PC-3 (cell line): ENCODE measurements around the gene TCP11. TPM values are rescaled to one million over a fixed set of nuclear protein-coding genes. Genes with fewer than 3 reads are reported as not detected.
A peak's percentile ranks its signal among the peaks of the same experiment; 100 is the strongest.

Source experiments
- ATAC-seq: fragments of 200-7000 bp; cut with Tn5 transposase; 2 replicates; pipeline ENCODE4 v1.9.1; 2020; ENCODE audit warnings: mild to moderate bottlenecking, moderate library complexity
- BruUV-seq: library from RNA; stranded (reverse); fragments of 400-500 nt; replicated peaks from 2 replicates; lab custom pipeline; 2021; lab: Mats Ljungman, UMichigan
- CTCF ChIA-PET: fragments of 300-600 bp; sonication (Branson Sonifier 250); formaldehyde crosslinking; loops from one replicate; lab custom pipeline; 2022; ENCODE audit warnings: antibody characterized with exemption; lab: Charles Lee
- POLR2A ChIA-PET: fragments of 300-600 bp; sonication (Branson Sonifier 250); formaldehyde crosslinking; loops from one replicate; lab custom pipeline; 2022; ENCODE audit warnings: antibody characterized with exemption; ENCODE audit not compliant: unreplicated experiment; lab: Charles Lee
- DNase-seq: peaks from one replicate; pipeline ENCODE4 v3.0.0-alpha.2; 2015
- H2AFZ ChIP-seq: fragments of 300-600 bp; sonication (generic); 2 replicates; pipeline ENCODE4 v1.6.0; 2016; ENCODE audit warnings: antibody characterized with exemption, low read length
- H3F3A ChIP-seq: fragments of 300-600 bp; sonication (generic); one replicate; pipeline ENCODE4 v1.6.0; 2017; ENCODE audit warnings: antibody characterized with exemption, low read length, control low read depth, mild to moderate bottlenecking; ENCODE audit not compliant: unreplicated experiment
- H3K27ac ChIP-seq: fragments of 300-600 bp; sonication (generic); 2 replicates; pipeline ENCODE4 v1.5.1; 2016; ENCODE audit warnings: mild to moderate bottlenecking, low read length
- H3K27me3 ChIP-seq: fragments of 300-600 bp; sonication (generic); 2 replicates; pipeline ENCODE4 v1.6.1; 2016; ENCODE audit warnings: low read length, mixed read lengths
- H3K36me3 ChIP-seq: fragments of 300-600 bp; sonication (generic); 2 replicates; pipeline ENCODE4 v1.6.1; 2016; ENCODE audit warnings: low read depth, mixed run types, low read length, mixed read lengths
- H3K4me1 ChIP-seq: fragments of 300-600 bp; sonication (generic); 2 replicates; pipeline ENCODE4 v1.5.1; 2016; ENCODE audit warnings: low read length; ENCODE audit not compliant: insufficient read depth
- H3K4me2 ChIP-seq: fragments of 300-600 bp; sonication (generic); 2 replicates; pipeline ENCODE4 v1.6.0; 2016; ENCODE audit warnings: low read length
- H3K4me3 ChIP-seq: fragments of 300-600 bp; sonication (generic); 2 replicates; pipeline ENCODE4 v1.5.1; 2016; ENCODE audit warnings: mild to moderate bottlenecking, low read length, mixed read lengths
- H3K79me2 ChIP-seq: fragments of 300-600 bp; sonication (generic); 2 replicates; pipeline ENCODE4 v1.6.1; 2017; ENCODE audit warnings: low read length, mixed read lengths
- H3K9ac ChIP-seq: fragments of 300-600 bp; sonication (generic); 2 replicates; pipeline ENCODE4 v1.6.0; 2016; ENCODE audit warnings: mild to moderate bottlenecking, low read length
- H3K9me2 ChIP-seq: fragments of 300-600 bp; sonication (generic); replicated peaks from 2 replicates; pipeline ENCODE4 v1.6.1; 2016; ENCODE audit warnings: mixed run types, low read length, mixed read lengths
- H3K9me3 ChIP-seq: fragments of 300-600 bp; sonication (generic); 2 replicates; pipeline ENCODE4 v1.6.1; 2016; ENCODE audit warnings: low read length, mixed read lengths
- H4K20me1 ChIP-seq: fragments of 300-600 bp; sonication (generic); 2 replicates; pipeline ENCODE4 v1.6.1; 2016; ENCODE audit warnings: low read length, mixed read lengths
- EZH2 ChIP-seq: fragments of 300-600 bp; sonication (generic); IDR thresholded peaks from one replicate; pipeline ENCODE4 v1.6.1; 2017; ENCODE audit warnings: antibody characterized with exemption, mild to moderate bottlenecking, low read length; ENCODE audit not compliant: unreplicated experiment
- EZH2phosphoT487 ChIP-seq: fragments of 300-600 bp; sonication (generic); IDR thresholded peaks from 2 replicates; pipeline ENCODE4 v1.6.1; 2018; ENCODE audit warnings: mild to moderate bottlenecking, antibody characterized with exemption, low read length, borderline replicate concordance
- intact Hi-C: fragments of 100-400 bp; cut with micrococcal nuclease; formaldehyde crosslinking; loops from 2 replicates; pipeline ENCODE4 v1.9.0; 2023
- total RNA-seq: library from RNA; depleted of rRNA; stranded (reverse); fragments of >200 nt; gene quantifications from 2 replicates; pipeline ENCODE4 v1.2.3, GENCODE V29; 2014
- TF ChIP-seq, protein P1 (sequence below): fragments of 300-600 bp; sonication (generic); conservative IDR thresholded peaks from 2 replicates; pipeline ENCODE4 v1.5.1; 2017; ENCODE audit warnings: antibody characterized with exemption, low read depth, mild to moderate bottlenecking, low read length

The TCP11 gene
- total RNA-seq, 1 experiment from 2014 or later = 1.3 TPM

DNA sequence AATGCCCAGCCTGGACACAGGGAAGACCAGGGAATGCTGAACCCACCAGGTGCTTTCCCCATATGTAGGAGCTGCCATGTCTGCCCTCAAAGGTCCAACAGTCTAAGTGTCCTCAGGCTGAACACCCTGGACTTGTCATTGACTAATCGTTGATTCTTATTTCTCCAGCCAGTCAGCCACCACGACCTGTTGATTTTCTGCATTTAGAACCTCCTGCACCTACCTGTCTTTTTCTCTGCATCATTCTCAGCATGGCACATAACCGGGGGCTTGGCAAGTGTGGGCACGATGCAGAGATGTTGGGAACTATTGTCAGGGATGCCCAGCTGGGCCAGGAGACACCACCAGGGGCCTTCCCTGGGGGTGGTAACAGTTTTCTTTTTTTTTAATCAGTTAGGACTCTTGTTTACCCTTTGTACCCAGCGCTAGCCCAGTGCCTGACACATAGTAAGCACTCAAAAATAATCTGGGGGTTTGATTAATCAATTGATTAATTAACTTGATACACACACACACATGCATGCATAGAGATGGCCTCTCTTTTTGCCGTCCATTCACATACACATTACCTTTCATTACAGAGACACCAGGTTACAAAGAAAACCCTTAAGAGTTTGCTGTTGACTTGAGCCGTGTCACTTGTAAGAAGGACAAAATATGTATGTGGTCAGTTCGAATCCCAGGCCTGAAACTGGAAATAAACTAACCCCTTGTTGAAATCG is 43.6 kb upstream of the TCP11 start:
- H4K20me1 ChIP-seq = no peaks in the 10 kb centered on the region
- H3K4me1 ChIP-seq = peaks cover 56% of the 10 kb centered on the region
- H3K79me2 ChIP-seq = no peaks in the 10 kb centered on the region
- ChIA-PET POLR2A (interaction anchor here (0.6 kb wide), 1 partner anchor 8 kb away, joined by 4 read pairs; no protein-coding TSS in a partner anchor), CTCF (interaction anchor here (0.5 to 0.8 kb wide), 2 partner anchors 39 to 198 kb away, joined by 3 to 4 read pairs; no protein-coding TSS in a partner anchor)
- H3K27ac ChIP-seq = peak overlapping the region; percentile 85
- H3K9me3 ChIP-seq = no peaks in the 10 kb centered on the region
- peak overlapping the region; percentile 47 for H3K9ac ChIP-seq
- peak overlapping the region; percentile 63 for H3K4me2 ChIP-seq
- H3K36me3 ChIP-seq = no peaks in the 10 kb centered on the region
- ATAC-seq (no peak), DNase-seq (no peak)
- no peaks in the 10 kb centered on the region for H3K9me2 ChIP-seq
- no peaks in the 10 kb centered on the region for H3F3A ChIP-seq
- peak overlapping the region; percentile 16; the same call in 1 of the 2 replicates for H2AFZ ChIP-seq
- no peak for TF ChIP-seq EZH2
- TF ChIP-seq, protein P1, sequence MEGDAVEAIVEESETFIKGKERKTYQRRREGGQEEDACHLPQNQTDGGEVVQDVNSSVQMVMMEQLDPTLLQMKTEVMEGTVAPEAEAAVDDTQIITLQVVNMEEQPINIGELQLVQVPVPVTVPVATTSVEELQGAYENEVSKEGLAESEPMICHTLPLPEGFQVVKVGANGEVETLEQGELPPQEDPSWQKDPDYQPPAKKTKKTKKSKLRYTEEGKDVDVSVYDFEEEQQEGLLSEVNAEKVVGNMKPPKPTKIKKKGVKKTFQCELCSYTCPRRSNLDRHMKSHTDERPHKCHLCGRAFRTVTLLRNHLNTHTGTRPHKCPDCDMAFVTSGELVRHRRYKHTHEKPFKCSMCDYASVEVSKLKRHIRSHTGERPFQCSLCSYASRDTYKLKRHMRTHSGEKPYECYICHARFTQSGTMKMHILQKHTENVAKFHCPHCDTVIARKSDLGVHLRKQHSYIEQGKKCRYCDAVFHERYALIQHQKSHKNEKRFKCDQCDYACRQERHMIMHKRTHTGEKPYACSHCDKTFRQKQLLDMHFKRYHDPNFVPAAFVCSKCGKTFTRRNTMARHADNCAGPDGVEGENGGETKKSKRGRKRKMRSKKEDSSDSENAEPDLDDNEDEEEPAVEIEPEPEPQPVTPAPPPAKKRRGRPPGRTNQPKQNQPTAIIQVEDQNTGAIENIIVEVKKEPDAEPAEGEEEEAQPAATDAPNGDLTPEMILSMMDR = no peak
- TF ChIP-seq EZH2phosphoT487 = no peak
- no peaks in the 10 kb centered on the region for H3K27me3 ChIP-seq
- no peak overlapping the region for H3K4me3 ChIP-seq
- intact Hi-C loops = loop anchor here (1.0 to 2.0 kb wide), 2 partner anchors 10 to 18 kb away; no protein-coding TSS in a partner anchor
- TSS peak; percentile 67 for BruUV-seq

DNA sequence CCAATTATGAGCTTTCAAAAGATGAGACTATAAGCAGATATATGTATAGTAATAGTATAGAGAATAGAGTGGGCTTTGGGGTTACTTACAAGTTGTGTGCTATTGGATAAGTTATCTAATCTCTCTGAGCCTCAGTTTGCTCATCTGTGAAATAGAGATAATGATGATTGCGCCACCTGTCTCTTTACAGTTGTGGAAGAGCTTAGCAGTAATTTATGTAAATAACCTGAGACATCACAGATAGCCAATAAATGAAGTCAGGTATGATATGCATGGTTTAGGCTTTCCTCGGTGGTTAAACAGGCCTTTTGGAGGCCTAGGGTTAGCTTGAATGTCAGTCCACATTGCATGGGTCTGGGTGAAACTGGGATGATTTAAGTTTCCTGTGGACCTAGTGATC is 42.8 kb upstream of the TCP11 start:
- Histone ChIP-seq H2AFZ (no peak overlapping the region), H3K9me2 (no peaks in the 10 kb centered on the region), H4K20me1 (no peaks in the 10 kb centered on the region), H3K4me1 (peaks cover 54% of the 10 kb centered on the region), H3F3A (no peaks in the 10 kb centered on the region), H3K4me2 (no peak overlapping the region), H3K9ac (no peak overlapping the region), H3K27me3 (no peaks in the 10 kb centered on the region), H3K4me3 (no peak overlapping the region), H3K79me2 (no peaks in the 10 kb centered on the region), H3K27ac (no peak overlapping the region; the same call in 1 of the 2 replicates), H3K9me3 (no peaks in the 10 kb centered on the region), H3K36me3 (no peaks in the 10 kb centered on the region)
- no TSS peak for BruUV-seq
- ChIA-PET POLR2A (no interaction called here), CTCF (no interaction called here)
- no peak for ATAC-seq
- intact Hi-C loops = loop anchor here (2.0 kb wide), 1 partner anchor 19 kb away; no protein-coding TSS in a partner anchor
- no peak for DNase-seq
- TF ChIP-seq, protein P1 = no peak
- TF ChIP-seq EZH2phosphoT487 = no peak
- no peak for TF ChIP-seq EZH2

DNA sequence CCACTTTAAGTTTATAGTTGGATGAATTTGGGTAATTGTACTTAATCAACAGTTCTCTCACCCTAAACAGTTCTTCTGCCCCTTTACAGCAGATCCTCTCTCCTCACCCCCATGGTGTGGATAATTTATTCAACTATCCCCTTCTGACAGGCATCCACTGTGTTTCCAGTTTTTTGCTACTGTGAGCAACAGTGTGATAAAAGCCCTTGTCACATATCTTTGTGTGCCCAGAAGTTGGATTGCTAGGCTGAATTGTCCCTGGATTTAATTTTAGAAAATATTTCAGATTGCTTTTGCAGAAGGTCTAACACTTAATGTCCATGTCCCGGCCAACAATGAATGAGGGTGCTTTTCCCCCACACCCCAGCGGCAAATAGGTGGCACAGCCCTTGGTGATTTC is 42.1 kb upstream of the TCP11 start:
- H3K4me3 ChIP-seq = no peak overlapping the region
- peak overlapping the region; percentile 10; the same call in 1 of the 2 replicates for H3K27ac ChIP-seq
- TF ChIP-seq EZH2phosphoT487 (no peak), EZH2 (no peak)
- TF ChIP-seq, protein P1 = no peak
- CTCF ChIA-PET = no interaction called here
- H3F3A ChIP-seq = no peaks in the 10 kb centered on the region
- no peaks in the 10 kb centered on the region for H3K79me2 ChIP-seq
- DNase-seq = no peak
- intact Hi-C loops = no loop called here
- no peak overlapping the region for H2AFZ ChIP-seq
- H4K20me1 ChIP-seq = no peaks in the 10 kb centered on the region
- ATAC-seq = no peak
- no peaks in the 10 kb centered on the region for H3K9me3 ChIP-seq
- no peaks in the 10 kb centered on the region for H3K27me3 ChIP-seq
- H3K9me2 ChIP-seq = no peaks in the 10 kb centered on the region
- H3K4me2 ChIP-seq = no peak overlapping the region
- BruUV-seq = no TSS peak
- no peak overlapping the region for H3K9ac ChIP-seq
- peaks cover 55% of the 10 kb centered on the region for H3K4me1 ChIP-seq
- POLR2A ChIA-PET = no interaction called here
- no peaks in the 10 kb centered on the region for H3K36me3 ChIP-seq
